GM18511 (cell line): ENCODE data around the gene SAMD4A.

Experiments used
- ATAC-seq: cut with Tn5 transposase; IDR thresholded peaks from one replicate; pipeline ENCODE4 v1.9.1; 2021; ENCODE audit warnings: mild to moderate bottlenecking, moderate library complexity; ENCODE audit not compliant: unreplicated experiment

The SAMD4A gene

DNA sequence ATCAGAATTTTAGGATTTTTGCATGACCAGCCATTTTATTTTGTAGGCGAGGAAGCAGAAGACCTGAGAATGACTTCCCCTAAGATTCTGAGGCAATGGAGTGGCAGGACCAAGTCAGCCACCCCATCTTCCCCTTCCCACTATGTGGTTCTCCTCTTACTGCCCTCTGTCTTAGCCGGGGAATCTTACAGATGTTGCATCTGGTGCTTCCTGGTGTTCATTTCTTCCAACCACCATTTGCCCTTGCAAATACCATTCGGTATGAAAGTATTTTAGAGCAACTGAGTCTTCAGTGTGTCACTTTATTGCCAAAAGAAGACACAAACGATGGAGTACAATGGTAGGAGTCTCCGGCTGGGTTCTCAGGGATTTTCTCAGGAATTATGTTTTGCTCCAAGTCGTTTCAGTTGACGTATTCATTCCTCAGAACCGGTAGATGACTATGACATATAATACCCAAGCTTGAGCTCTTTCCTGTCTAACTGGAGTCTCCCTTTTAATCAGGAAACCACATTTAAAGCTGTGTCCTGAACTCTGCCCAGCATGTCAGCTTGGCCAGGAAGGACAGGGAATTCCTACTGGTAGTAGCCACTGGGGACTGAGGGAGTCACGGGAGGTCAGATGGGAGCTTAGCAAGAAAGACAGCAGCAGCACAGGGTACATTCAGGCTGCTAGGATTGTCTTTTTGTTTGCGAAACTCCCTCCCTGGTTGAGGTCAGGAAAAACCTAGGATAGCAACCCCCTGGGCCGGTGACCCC, 87.0 kb downstream of the SAMD4A start:
- no peak for ATAC-seq

DNA sequence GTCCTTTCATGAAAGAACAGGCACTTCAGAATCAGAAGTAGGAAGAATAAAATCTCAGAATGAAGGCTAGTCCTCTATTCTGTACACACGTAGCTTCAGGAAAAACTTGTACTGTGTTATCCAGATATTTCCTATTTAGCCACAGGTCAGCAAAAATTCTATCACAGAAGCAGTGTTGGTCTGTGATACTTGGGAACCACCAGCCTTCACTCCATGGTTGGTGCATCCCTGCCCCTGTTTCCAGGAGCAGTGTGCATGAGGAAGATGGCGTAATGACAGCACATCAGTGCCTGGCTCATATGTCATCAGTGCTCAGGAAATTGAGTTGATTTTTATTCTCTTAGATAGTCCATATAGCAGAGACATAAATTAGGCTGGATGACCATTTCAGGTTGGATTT, 87.7 kb downstream of the SAMD4A start:
- no peak for ATAC-seq

DNA sequence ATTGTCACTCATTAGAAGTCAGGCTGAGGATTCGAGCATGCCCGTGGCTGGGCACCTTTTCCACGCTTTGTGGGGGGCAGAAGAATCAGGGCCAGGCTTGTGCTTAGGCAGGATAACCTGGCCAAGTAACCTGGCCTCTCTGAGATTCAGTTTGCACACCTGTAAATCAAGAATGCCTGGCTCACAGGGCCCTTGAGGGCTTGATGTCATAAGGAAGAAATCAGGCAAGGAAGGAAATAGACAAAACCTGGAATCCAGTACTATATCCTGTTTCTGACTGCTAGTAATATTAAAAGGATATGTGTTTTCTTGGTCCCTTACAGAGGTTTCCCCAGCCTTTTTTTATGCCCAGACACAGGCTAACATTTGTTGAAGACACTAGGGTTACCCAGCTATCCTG, 91.9 kb downstream of the SAMD4A start:
- ATAC-seq = no peak

DNA sequence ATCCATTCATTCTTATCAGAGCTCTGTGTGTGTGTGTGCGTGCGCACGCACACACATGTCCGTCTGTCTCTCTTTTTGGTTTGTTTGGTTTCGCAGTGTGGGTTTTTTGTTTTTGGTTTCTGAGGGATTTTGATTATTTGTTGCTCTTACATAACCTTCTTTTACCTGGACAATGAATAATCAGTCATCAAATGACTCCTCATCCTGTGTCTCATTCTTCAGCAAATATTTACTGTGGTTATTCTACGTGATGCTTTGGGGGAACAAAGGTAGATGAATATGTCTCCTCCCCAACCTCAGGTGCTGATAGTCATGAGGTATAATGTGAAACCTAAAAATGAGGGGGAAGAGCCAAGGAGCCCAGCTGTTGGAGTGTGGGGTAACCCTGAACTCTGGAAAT, 92.4 kb downstream of the SAMD4A start:
- ATAC-seq = no peak

DNA sequence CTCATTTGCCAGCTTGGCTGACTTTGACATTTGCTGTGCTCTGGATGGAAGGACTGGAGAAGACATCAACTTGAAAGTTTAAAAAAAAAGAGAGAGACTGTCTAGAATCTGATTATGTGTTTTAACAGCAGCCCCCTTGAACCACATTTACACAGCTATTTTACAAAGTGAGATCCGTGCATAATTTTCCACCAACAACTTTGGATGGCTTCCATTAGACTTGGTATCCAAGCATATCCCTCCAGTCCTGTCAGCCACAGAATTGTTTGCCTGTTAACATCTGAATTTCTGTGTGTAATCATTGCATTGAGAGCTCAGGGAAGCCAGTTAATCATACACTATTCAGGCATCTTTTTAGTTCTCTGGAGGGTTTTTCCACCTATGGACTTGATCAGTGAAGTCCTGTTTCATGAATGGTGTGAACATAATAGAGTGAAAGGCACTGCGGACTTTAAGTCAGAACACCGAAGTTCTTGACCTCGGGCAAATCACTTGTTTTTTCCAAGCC, 93.7 kb downstream of the SAMD4A start:
- ATAC-seq = no peak

DNA sequence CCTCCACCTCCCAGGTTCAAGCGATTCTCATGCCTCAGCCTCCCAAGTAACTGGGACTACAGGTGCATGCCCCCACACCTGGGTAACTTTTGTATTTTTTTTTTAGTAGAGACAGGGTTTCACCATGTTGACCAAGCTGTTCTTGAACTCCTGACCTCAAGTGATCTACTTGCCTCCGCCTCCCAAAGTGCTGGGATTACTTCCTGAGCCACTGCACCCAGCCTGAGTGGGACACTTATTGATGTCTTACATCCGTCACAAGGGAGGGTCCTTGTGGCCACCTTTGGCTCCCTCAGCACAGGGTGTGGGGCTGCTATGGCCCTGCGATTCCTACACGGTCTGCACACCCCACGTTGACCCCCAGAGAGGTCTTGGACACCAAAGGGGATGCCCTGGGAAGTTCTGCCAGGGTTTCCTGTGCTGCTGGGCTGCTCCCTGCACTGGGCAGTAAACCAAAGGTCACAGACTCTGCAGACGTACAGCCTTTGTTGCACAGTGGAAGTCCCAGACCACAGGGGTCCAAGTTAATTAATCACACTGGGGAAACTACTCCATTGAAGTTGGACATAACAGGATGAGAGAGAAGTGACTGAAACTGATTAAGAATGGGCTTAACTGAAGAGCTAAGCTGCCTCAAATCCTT, 95.7 kb downstream of the SAMD4A start:
- ATAC-seq = no peak

DNA sequence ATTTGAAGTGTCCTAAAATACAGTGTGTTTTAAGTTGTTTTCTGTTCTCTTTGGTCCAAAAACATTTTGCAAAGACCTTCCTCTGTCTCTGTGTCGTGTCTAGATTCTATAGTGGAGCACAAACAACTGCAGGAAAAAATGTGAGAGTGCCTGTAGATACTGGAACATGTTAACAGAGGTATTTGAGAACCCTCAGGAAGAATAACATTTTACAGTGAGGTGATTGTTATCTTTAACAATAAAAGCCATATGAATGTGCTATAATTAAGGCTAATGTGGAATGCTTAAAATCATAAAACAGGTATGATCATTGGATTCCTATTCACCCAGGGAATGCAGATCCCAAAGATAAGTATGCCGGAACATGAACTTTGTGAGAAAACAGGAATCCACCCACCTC, 98.0 kb downstream of the SAMD4A start:
- no peak for ATAC-seq

DNA sequence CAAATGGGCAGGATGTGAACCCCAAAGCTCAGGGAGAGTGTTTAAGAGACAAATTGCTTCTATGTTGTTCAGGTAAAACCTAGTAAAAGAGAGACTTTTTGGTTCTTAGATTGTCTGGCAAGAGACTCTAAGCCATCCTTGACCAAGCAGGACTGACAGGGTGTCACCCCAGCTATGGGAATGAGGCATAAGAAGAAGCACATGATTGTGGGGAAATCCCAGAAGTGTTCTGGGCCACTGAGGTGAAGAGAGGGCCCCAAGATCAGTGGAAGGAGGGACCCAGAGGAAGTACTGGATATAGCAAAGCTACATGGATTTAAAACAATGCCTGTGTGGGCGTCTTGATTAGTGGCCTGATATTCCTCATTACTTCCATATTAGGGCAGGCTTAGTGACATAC, 99.0 kb downstream of the SAMD4A start:
- ATAC-seq = no peak

DNA sequence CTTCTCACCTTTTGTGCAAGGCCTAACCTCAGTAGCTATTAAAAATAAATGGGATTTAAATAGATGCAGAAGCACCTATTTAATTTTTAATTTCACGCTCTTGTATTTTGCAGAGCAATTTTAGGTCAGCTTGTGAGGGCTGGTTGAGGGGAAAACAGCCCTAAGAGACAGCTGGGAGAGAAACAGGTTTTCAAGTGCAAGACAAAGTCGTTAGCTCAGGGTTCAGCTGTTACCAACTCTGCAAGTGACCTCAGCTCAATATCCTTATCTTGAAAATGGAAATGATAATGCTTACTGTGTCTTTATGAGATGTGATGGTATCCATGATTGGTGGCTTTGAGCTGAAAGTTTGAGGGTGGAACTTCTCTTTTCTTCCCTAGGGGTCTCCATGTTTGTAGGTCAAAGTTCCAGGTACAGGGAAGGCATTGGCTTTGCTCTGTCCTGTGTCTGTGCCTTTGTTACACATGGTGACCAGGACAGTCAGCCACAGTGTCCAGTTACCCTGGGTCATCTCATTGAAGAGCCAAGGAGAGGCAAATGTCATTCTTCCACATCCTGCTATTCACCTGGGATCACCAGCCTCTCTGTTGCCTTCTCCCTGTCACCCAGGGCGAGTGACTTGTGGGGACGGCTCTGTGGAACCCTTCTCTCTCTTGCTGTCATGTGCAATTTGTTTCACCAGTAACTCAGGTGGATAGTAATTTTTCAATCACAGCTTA, 100.3 kb downstream of the SAMD4A start:
- ATAC-seq = no peak

DNA sequence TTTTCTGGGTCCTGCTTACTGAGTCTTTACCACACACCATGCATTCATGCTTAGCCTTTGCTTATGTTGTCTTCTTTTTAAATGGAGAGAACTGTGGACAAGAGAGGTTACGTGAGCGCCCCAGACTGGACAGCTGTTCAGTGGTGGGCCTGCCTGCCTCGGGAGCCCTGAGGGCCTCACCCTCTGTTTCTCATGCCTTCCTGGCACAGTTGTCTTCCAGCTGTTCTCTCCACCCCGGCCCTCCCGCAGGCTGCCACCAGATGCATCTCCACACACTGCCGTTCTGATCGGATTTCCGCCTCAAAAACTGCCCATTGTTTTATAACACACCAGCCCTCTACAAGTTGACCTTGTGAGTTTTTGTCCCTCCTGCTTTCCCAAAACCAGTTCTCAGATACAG, 100.8 kb downstream of the SAMD4A start:
- ATAC-seq = no peak

DNA sequence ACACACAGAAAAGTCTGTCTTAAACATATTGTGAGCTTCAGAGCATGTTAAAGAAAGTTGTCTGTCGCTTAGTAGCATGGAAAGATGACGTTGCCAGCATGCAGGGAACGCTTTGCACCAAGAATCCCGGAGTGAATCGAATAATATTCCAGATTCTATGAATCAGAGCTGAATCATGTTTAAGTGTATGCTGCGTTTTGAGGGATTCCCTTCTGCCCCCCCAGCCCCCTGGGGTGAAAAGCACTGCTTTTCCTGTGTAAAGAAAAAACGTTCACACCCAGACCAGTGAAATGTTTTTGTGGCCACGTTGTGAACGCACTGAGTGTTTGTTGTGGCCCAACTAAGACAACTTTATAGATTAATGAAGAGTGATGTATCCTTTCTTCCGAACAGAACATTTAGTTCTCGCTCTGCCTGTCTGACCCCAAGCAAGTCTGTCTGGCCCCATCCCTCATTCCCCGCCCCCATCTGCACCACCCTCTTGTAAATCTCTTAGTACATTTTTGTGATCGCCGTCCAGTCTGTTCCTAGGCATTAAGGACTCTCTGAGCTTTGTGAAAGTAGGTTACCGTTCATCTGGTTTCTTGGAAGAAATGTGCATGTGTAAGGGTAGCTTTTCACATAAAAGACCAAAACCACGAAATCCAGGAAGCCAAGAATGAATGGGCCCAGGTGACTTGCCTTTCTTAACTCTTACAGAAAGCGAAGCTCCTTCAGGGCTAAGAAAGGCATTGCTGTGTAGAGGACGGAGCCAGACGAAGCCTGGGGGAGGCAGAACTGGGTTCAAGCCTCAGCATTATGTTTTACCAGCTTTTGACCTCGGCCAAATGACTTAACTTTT, 103.0 kb downstream of the SAMD4A start:
- ATAC-seq = no peak

DNA sequence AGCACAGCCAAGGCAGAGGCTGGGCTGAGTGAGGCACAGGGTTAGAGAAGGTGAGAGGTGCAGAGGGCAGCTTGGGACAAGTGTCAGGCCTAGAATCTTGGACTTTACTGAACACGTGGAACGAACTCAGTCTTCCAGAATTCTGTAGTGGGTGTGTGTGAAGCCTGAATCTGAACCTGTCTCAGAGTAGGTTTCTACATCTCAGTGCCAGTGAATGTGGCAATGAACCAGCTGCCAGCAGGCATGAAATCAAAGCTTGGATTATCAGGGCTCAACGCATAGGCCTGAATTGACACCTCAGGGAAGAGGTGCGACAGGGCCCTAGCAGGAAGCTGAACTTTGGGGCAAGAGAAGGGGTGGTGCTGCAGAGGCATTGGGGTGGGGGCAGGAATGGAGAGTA, 104.6 kb downstream of the SAMD4A start:
- no peak for ATAC-seq

DNA sequence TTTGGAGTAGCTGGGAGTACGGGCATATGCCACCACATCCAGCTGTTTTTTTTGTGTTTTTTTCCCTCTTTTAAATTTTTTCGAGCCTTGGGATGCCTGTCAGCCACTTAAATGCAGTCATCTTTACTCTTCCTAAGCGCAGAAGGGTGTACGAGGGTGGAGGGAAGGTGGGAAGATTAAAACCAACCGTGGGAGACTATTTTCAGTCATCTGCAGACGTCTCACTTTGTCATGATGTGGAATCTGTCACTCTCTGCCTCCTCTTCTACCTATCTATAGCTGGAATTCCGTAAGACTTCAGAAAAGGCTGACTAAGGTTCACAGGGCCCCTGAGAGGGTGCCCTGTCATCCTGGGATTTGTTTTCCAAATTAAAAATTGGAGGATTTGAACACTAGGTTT, 105.3 kb downstream of the SAMD4A start:
- ATAC-seq = no peak

DNA sequence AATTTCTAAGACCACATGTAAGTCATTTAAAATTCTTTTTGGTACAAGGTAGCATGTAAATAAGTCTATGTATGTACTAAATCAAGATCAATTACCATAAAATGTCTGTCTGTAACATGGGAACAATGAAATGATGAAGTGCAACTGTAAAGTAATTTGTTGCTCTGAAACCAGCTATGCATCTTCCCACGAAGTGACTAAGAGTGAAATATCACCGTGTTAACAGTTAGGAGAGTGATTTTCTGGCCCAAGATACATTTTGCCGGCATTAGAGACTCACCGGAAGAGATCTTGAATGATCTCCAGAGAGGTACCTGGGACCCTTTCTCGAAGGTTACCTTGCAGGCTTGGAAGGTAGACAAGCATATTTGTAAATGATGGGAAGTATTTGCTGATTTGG, 105.8 kb downstream of the SAMD4A start:
- ATAC-seq = no peak

DNA sequence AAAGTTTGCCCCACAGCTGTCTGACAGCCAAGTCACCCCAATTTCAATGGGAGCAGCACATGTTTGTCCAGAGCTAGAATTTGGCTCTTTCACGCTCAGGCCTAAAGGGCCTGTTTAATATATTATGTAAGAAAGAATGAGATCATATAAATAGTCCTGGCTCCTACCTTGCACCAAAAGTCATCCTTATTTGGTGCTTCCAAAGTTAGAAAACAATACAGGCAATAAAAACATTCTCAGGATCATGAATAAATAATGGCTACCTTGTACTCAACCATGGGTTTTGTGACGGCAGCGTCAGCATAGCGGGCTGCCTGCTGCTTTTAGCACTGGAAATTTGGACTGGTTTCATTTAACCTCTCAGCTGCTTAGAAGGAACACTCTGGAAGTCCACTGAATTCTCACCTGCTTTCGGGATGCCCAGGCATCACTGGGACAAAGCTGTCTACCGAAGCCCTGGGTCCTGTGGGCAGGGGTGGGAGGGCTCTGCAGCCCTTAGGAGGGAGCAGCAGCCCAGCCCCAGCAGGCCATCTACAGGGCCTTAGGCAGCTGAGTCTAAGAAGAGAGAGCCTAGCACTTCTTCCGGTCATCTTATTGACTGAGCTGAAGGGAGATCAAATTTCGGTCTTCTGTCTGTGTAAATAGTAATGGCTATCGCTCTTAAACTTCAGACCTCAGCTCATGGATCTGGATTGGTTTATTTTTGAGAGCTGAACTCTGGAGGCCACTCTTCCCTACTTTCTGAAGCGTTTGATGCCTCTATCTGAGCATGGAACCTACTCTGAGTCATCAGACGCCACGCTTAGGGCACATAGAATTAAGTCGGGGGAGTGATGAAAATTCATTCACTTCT, 106.5 kb downstream of the SAMD4A start:
- ATAC-seq = no peak

DNA sequence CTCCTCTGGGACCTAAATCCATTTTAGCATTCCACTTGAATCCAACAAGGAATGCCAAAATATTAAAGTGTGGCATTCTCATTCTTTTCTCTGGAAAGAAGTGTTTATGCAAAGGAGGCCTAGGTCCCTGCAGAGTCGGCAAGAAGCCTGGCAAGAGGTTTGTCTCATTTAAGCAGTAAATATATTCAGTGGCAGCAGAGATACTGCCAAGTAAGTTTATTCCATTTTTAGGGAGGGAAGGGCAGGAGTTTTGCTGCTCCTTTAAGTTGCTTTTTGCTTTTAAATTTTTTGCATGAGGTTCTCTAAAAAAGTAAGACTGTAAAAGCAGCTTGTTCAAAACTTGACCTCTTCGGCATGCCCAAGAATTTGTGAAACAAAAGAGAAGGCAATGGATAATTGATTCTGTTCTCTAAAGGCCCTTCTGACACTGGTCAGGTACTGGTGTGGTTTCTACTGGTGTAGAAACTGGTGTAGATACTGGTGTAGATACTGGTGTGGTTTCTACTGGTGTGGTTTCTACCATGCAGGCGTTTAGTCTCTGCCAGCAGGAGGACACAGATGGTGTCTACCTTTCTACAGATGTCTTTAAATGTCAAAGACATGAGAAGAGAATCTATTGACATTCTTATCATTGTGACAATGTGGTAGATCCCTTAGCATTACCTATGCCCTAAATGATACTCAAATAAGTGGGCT, 107.3 kb downstream of the SAMD4A start:
- no peak for ATAC-seq

DNA sequence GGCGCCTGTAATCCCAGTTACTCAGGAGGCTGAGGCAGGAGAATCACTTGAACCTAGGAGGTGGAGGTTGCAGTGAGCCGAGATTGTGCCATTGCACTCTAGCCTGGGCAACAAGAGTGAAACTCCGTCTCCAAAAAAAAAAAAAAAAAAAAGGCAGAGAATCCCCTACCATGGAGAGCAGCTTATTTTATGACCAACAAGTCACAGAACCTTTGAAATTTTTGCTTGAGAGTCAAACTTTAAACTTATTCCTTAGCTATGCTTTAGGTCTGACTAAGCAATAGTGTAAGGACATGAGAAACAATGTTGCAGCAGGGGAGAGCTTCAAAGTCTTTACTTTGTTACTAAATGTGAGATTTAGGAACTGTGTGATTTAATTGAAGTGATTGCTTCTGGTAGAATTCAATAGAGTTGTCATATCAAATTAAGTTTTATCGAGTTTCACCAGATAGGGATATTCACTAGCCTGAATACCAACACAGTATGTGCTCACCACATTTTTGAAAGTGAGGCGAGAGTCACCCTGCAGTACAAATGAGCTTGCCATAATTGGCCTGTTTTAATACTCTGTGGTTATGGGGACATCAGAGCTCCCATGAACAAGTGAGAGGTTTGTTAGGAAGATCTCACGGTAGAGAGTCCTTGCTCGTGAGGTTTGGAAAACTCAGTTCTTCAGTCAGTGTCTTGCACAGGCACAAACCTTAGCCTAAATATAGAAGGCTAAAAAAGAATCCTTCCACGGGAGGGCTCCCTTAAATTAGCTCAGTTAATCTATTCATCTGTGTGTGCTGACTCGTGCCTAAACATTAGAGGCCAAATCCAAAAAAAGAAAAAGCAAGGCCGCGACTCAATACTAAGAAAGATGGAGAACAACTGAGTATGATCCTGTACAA, 108.6 kb downstream of the SAMD4A start:
- ATAC-seq = no peak
